Hematopoietic multipotent progenitor cell (in vitro differentiated cells): ENCODE measurements around the gene HSPA12B. TPM values are rescaled to one million over a fixed set of nuclear protein-coding genes. Genes with fewer than 3 reads are reported as not detected.

Experiments
- DNase-seq, 3 donors: peaks; one replicate each; pipeline ENCODE4 v3.0.0-alpha.2; 2011 to 2015; ENCODE audit warnings: low read depth in 2 of 3, low spot score in 2 of 3
- total RNA-seq: library from RNA; depleted of rRNA; stranded (reverse); fragments of >200 nt; gene quantifications from one replicate; pipeline ENCODE4 v1.2.3, GENCODE V29; 2012

The HSPA12B gene
- total RNA-seq: under 0.01 TPM

- peak in 2 of 3 donors; percentile 18 to 35 for DNase-seq
Measured at GRCh38 chr20:3732327-3733118, at the start of gene HSPA12B. TSS of gene HSPA12B (plus strand) at chr20:3732685. CDS start at chr20:3738675, 5,990 bp downstream.

- DNase-seq: no peak
Measured at GRCh38 chr20:3685341-3685740, 47.1 kb upstream of the HSPA12B start.

GRCh38 chr20:3686421-3686820 lies 46.1 kb upstream of the HSPA12B start:
- DNase-seq: no peak

GRCh38 chr20:3686867-3687321 lies 45.6 kb upstream of the HSPA12B start:
- DNase-seq: no peak

GRCh38 chr20:3687655-3688054 lies 44.8 kb upstream of the HSPA12B start:
- DNase-seq: no peak

- DNase-seq: no peak
Measured at GRCh38 chr20:3689978-3690377, 42.5 kb upstream of the HSPA12B start.

- no peak for DNase-seq
Measured at GRCh38 chr20:3690413-3690812, 42.1 kb upstream of the HSPA12B start.

- DNase-seq: no peak
Measured at GRCh38 chr20:3691306-3691705, 41.2 kb upstream of the HSPA12B start.

GRCh38 chr20:3691897-3692296 lies 40.6 kb upstream of the HSPA12B start:
- DNase-seq: no peak

- DNase-seq: no peak
Measured at GRCh38 chr20:3692706-3693294, 39.7 kb upstream of the HSPA12B start.

- no peak for DNase-seq
Measured at GRCh38 chr20:3693376-3693775, 39.1 kb upstream of the HSPA12B start.

- DNase-seq: no peak
Measured at GRCh38 chr20:3694864-3695263, 37.6 kb upstream of the HSPA12B start.

- DNase-seq: peak in 1 of 3 donors; percentile 15
Measured at GRCh38 chr20:3696200-3696599, 36.3 kb upstream of the HSPA12B start.

- no peak for DNase-seq
Measured at GRCh38 chr20:3696745-3697587, 35.5 kb upstream of the HSPA12B start.

- no peak for DNase-seq
Measured at GRCh38 chr20:3697588-3698305, 34.7 kb upstream of the HSPA12B start.

GRCh38 chr20:3698591-3699001 lies 33.9 kb upstream of the HSPA12B start:
- DNase-seq: no peak

GRCh38 chr20:3699037-3699436 lies 33.4 kb upstream of the HSPA12B start:
- no peak for DNase-seq

- DNase-seq: no peak
Measured at GRCh38 chr20:3701061-3701998, 31.2 kb upstream of the HSPA12B start.

GRCh38 chr20:3702611-3703391 lies 29.7 kb upstream of the HSPA12B start:
- DNase-seq: no peak
